ENCODE results near the gene PTS.
A peak's percentile ranks its signal among the peaks of the same experiment; 100 is the strongest.

The PTS gene

DNA sequence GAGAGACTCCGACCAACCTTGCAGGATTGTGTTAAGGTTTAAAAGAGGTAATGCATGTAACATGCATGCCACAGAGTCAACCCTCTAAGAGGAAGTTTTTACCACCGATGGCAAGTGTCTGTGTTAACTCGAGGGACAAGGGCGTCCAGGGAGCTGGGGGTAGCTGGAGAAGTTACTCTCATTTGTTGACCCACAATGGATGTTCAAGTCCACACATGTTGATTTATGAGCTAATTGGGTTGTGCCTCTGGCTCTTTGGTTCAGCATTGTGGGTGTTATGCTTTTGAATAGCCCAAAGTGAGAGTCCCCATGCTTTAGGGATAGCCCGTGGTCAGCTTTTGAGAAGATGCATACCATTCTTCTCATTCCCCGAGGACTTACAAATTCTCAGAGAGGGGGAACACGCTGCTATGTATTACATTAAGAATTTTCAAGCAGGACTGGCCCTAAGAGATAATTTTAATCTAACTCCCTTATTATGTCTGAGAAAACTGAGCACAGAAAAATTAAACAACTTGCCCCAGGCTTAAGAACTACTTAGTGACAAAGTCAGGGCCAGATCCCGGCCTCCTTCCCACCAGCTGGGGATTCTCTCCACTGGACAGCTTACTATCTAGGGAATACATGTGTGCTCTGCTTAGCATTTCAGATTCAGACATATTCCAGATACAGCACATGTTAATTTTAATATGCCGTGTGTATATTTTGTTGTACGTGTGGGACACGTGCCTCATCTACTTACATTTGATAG, 39.6 kb downstream of the PTS start:
- DNase-seq (no peak), ATAC-seq (no peak)

DNA sequence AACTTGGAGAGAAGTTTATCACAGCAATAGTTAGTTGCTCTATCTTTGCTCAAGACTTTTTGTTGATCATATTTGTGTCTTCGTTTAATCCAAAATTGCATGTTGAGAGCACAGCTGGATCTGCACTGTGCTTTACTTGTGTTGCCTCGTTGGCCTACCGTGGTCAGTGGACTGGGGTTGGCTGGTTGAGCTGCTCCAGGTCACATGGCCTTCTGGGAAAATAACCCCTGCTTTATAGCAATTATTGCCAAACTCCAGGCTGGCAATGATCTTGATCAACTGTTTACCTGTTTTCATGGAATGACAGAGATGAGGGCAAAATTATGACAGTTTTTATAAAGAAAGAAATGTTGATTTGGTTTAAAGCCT, 40.2 kb downstream of the PTS start:
- no peak for ATAC-seq
- no peak for DNase-seq

DNA sequence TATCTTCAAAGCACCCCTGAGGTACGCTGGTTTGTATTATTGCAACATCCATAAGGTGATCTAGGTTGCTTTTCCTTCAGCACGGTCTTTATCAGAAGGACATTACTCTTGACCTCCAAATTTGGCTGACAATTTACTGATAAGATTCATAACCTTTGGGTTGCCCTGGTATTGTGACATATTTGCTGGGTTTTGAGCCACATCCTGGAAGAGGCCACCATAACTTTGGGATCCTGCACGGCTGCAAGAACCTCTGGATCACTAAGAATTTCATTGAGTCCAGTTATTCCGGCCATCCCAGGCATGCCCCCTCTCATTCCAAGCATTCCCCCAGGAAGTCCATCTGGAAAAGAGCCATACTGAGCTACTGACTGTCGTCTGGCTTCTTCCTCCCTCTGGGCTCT, 41.0 kb downstream of the PTS start:
- ATAC-seq (no peak), DNase-seq (no peak)

DNA sequence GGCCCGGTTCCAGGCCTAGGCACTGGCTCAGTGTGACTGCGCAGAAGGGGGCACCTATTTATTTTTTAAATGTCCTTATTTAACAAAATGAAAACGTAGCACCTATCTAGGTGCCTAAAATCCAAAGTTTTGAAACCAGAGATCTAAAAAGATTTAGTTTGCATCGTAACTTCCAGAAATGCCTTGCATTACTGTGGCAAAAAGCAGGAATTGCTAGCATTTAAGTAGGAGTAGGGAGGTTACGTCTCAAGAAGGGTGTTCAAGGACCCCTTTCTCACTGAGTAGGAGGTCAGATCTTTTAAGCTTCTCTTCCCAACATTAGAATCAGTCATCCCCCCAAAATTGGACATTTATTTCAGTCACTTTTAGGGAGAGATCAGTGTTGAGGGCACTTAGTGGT, 42.2 kb downstream of the PTS start:
- no peak for ATAC-seq
- DNase-seq, result no peak

DNA sequence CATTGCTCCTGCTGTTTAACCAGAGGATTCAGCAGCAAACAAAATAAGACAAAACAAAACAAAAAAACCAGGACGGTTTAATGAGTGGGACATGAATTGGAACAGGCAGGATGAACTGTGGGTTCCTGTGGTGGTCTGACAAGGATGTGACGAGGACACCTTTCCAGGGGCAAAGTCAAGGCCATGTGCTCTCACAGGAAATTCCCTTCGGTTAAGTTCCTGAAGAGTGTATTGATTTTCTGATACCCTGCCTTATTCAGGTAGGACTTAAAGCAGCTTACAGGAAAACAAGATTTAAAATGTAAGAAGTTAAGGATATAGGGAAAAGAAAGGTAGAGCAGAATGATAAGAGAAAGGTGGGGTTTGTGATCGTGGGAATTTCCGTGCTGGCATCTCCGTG, 42.9 kb downstream of the PTS start:
- DNase-seq, result no peak
- no peak for ATAC-seq

DNA sequence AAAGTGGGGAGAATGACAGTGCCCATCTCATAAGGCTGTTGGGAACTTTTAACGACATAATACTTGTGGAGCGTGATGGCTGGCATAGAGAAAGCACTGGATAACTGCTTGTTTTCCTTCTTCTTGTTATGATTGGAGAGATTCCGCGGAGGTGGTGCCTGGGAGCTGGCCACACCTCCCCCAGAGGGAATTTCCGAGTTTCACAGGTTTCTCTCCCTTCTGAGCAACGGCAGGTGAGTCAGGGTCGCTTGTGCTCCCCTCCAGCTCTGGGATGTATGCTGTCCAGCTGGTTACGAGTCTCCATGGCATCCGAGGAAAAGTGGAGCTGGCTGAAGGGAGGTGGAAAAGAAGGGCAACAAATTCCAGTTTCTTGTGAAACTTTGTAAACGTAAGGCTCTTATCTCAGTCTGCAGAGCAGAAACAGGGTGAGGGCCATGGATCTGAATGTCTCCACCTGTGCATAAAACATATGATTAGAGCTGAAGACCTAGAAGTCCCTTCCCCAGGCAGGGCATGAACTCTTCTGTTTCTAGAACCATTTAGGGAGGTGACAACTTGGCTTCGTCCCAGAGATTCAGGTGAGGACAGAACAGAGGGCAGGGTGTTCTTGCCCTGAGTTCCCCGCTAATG, 44.4 kb downstream of the PTS start:
- ATAC-seq (no peak), DNase-seq (no peak)

DNA sequence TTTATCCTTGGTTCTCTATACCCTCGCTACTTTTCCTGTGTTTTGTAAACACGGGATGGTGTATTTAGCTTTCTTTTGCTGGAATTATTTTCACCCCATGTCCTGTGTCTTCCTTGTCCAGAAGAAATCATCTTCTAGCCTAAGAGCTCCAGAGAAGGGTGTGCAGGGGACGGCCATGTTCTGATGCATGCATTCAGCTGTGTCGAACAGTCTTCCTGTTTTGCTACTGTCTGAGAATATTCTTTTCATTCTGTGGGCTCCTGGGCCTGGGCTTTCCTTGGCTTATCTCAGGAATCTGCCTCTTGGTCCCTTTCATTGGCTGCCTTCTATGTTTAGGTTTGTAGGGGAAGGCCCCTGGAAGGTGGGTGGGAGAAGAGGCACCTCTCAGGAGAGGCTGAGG, 45.0 kb downstream of the PTS start:
- ATAC-seq, result no peak
- no peak for DNase-seq

DNA sequence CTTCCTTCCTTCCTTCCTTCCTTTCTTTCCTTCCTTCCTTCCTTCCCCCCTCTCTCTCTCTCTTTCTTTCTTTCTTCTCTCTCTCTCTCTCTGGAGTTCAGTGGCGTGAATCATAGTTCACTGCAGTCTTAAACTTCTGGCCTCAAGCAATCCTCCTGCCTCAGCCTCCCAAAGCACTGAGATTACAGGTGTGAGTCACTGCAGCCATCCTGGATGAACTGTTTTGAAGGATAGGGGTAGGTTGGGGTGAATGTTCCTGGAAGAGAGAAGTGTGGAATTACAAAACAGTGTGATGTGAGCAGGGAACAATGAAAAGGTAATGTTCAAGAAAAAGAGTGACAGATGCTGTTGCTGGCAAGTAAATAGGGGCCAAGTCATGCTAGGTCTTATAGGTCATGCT, 46.8 kb downstream of the PTS start:
- no peak for ATAC-seq
- no peak for DNase-seq

DNA sequence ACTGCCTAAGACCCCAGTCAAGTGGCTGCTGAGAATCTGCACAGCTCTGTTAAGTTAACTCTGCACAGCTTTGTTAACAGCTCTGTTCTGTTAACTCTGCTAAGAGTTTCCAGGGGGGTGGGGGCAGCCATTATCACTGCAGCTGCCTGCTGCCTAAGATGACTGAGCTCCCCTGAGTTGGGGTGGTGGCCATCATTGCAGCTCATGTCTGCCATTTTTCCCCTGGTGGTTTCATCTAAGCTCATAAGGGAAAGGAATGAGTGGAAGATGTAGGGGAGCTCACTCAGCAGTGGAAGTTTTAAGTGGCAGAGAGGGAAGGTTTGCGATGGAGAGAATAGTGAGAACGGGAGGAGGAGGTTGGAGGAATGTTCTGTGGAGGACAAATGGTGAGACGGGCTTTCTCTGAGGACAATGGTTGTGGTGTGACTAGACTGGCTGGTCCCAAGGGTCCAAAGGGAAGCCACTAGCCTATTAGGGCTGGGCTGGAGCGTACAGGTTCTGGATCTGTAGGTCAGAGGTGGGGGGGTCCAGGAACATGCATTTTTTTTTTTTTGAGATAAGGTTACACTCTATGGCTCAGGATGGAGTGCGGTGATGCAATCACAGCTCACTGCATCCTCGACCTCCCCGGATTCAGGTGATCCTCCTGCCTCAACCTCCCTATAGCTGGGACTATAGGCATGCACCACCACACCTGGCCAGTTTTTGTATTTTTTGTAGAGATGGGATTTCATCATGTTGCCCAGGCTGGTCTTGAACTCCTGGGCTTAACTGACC, 48.0 kb downstream of the PTS start:
- ATAC-seq (no peak), DNase-seq (no peak)

DNA sequence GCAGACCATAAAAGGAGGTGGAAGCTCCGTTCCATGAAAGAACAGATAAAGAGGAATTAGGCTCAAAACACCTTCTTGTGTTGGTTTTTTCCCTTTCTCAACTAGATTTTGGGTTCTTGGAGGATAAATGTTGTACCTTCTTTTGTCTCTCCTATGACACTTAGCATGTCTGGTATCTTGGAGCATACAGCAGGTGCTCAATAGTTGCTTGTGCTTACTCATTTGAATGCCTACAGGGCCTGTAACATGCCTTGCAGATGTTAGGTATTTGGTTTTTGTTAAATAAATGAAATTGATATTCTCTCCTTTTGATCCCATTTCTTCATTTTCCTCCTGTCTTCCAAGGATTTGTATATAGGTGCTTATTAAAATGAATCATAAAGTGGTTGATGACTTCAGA, 50.8 kb downstream of the PTS start:
- DNase-seq, result no peak
- no peak for ATAC-seq

DNA sequence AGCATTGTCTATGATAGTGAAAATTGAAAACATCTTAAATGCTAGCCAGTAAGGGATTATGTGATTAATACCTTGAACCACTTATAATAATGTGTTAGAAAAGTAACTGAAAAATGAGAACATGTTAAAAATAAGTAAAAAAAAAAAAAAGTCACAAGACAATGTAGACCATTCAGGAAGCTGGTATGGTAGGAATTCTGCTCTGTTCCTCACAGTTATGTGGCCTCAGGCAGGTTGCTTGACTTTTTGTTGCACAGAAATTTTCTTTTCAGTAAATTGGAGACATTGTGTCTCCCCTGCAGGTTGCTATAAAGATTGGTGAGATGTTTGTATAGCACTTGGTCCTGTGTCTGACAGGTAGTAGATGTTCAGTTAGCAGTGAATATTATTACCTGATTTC, 51.7 kb downstream of the PTS start:
- DNase-seq, result no peak
- no peak for ATAC-seq

DNA sequence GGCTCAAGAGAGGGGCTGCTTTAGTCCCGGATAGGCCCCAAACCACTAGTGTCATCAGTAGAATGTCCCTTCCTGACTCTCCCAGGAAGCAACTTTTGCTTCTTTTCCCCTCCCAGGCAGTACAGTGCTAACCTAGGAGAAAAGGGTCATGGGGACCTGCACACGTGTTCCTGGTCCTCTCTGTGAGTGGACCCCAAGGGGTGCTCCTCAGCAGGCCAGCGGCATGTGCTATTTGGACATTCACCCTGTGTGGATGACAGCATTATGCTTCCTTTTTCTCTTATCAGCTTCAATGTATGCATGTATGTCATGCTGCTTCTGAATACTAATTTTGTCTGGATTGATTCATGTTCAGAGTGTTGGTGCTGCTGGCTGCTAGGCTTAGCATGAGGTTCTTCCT, 52.6 kb downstream of the PTS start:
- no peak for ATAC-seq
- no peak for DNase-seq

DNA sequence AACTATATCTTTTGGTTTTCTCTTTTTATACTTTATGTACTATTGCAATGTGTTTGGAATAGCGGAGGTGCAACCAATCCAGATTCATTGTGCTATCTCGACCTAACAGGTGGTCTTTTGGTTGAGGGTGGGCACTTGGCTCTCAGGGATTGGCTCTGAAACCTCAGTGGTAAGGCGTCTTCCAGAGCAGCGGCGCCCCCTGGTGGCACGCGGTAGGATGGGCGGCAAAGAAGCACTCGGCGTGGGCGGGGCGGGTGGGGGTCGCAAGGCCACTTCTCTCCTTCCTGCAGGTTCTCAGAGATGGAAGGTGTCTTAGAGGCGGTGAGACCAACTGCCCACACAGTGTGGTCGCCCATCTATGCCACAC, 53.7 kb downstream of the PTS start:
- DNase-seq, result peak; percentile 84

DNA sequence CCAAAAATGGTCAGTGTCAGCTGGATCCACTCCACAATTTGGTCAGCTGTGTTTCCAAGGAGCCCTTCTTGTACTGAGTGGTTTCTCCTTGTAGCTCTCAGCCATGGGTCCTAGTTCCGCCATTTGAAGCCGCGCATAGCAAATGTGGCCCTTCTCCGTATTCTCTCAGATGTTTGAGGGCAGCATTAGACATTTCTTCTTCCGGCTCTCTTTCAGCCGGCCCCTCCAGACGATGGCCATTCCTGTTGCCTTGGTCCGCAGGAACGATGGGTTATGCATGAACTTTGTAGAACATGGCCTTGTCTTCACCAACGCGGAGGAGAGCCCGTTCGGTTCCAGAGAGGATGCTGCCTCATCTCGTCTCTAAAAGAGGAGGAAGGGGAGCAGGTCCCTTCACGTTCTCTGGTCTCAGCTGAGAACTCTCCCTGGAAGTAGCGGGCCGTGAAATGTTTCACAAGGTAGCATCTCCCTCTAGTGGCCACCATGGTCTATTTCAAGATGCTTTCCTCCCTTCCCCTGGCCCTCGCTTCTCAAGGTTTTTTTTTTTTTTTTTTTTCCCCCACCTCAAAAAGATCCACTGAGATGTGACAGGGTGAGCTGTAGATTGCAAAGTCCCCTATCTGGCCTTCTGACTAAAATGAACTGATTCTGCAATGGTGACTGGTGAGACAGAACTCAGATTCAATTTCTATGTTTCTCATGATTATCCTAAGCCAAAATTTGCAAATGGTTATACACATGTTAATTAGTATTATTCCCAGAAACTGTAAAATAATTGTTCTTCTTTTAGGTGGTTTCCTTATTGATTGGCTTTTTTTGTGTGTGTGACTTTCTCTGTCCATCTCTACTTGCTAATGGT, 54.3 kb downstream of the PTS start:
- peak; percentile 84 for ATAC-seq

More for the DNA sequence above, 53.7 kb downstream of the PTS start:
- peak; percentile 24 for ATAC-seq

DNA sequence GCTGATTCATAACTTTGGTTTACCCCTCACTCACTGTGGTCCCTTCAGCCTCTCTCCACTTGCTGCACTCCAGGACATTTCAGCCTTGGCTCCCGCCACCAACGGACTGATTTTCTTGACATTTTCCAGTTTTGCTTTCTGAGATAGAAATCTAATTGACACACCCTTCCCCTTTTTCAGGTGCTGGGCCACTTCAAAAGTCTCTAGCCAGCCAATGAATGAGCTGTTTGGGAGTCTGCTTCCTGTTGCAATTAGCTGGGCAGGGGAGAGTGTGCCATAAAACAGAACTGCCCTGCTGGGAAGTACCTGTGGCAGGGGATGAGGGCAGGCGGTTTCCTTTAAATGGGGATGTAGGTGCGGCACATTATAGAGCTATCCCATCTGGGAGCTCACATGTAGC, 55.5 kb downstream of the PTS start:
- DNase-seq (no peak), ATAC-seq (no peak)

More for the DNA sequence above, 54.3 kb downstream of the PTS start:
- DNase-seq, result peak; percentile 61
